ENCODE measurements around the gene SFSWAP.

DNA sequence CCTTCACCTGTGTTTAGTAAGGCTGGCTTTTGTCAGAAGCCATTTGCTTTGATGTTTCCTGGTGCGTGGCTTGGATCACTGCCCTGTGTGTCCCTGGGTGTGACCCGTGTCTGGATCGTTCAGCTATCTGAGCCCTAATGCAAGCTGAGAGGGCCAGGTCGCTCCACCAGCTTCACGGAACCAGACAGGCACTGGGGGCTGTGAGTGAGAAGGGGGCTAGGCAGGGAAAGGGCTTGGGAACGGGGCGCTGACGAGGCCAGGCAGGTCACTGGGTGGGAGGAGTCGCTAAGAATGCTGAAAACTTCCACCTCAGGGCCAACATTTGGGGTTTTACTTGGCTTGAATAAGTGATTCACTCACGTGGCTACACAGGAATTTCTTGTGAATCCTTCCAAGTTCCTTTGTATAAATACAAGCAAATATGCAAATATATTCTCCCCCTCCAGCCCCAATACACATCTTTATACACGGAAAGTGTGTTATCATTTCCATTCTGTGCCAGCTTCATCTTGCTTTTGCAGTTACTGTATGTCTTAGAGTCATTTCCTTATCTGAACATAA lies 93.2 kb downstream of the SFSWAP start:
- no peak for TF ChIP-seq CTCF (IDR thresholded peaks at IDR 0.05)
- TF ChIP-seq POLR2A (IDR thresholded peaks at IDR 0.05): no peak
